ENCODE results near the gene TMCC3. TPM values are rescaled to one million over a fixed set of nuclear protein-coding genes. Genes with fewer than 3 reads are reported as not detected.

The TMCC3 gene
- total and polyA plus RNA-seq, 2 of the 13 experiments (the other 11 are each of a cell fraction or from before 2014, with no cell fraction given): not detected

DNA sequence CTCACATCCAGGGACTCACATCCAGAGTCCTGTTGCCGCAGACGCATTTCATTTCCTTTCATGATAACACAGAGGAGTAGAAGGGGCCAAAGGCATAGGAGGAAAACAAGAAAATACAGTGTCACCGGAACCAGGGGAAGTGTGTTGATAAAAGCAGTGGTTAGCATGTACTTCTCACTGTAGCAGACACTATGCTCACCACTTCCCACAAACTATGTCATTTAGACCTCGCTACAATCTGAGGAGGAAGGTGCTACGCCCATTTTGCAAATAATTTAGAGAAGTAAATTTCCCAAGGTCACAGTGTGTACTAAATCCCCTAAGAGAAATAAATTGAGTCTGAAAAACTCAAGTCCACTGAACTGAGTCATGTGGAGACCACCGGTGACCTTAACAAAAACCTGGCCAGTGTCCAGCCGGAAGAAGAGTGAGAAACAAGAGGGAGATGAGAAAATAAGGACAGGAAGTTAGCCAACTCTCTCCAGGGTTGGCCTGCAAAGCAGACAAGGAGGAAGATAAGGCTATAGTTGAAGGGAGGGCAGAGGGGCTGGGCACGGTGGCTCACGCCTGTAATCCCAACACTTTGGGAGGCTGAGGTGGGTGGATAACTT is 25.8 kb upstream of the TMCC3 start (continued):
- TF ChIP-seq, protein P1, sequence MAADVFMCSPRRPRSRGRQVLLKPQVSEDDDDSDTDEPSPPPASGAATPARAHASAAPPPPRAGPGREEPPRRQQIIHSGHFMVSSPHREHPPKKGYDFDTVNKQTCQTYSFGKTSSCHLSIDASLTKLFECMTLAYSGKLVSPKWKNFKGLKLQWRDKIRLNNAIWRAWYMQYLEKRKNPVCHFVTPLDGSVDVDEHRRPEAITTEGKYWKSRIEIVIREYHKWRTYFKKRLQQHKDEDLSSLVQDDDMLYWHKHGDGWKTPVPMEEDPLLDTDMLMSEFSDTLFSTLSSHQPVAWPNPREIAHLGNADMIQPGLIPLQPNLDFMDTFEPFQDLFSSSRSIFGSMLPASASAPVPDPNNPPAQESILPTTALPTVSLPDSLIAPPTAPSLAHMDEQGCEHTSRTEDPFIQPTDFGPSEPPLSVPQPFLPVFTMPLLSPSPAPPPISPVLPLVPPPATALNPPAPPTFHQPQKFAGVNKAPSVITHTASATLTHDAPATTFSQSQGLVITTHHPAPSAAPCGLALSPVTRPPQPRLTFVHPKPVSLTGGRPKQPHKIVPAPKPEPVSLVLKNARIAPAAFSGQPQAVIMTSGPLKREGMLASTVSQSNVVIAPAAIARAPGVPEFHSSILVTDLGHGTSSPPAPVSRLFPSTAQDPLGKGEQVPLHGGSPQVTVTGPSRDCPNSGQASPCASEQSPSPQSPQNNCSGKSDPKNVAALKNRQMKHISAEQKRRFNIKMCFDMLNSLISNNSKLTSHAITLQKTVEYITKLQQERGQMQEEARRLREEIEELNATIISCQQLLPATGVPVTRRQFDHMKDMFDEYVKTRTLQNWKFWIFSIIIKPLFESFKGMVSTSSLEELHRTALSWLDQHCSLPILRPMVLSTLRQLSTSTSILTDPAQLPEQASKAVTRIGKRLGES (CRISPR knock-in tag; IDR thresholded peaks at IDR 0.05; ENCODE audit: borderline replicate concordance): no peak
- no peak for TF ChIP-seq NONO (IDR thresholded peaks at IDR 0.05)
- TF ChIP-seq NONO (CRISPR knock-in tag; conservative IDR thresholded peaks at IDR 0.05): no peak
- TF ChIP-seq MAF1 (CRISPR knock-in tag; IDR thresholded peaks at IDR 0.05; ENCODE audit: borderline replicate concordance): no peak
- TF ChIP-seq, protein P2, sequence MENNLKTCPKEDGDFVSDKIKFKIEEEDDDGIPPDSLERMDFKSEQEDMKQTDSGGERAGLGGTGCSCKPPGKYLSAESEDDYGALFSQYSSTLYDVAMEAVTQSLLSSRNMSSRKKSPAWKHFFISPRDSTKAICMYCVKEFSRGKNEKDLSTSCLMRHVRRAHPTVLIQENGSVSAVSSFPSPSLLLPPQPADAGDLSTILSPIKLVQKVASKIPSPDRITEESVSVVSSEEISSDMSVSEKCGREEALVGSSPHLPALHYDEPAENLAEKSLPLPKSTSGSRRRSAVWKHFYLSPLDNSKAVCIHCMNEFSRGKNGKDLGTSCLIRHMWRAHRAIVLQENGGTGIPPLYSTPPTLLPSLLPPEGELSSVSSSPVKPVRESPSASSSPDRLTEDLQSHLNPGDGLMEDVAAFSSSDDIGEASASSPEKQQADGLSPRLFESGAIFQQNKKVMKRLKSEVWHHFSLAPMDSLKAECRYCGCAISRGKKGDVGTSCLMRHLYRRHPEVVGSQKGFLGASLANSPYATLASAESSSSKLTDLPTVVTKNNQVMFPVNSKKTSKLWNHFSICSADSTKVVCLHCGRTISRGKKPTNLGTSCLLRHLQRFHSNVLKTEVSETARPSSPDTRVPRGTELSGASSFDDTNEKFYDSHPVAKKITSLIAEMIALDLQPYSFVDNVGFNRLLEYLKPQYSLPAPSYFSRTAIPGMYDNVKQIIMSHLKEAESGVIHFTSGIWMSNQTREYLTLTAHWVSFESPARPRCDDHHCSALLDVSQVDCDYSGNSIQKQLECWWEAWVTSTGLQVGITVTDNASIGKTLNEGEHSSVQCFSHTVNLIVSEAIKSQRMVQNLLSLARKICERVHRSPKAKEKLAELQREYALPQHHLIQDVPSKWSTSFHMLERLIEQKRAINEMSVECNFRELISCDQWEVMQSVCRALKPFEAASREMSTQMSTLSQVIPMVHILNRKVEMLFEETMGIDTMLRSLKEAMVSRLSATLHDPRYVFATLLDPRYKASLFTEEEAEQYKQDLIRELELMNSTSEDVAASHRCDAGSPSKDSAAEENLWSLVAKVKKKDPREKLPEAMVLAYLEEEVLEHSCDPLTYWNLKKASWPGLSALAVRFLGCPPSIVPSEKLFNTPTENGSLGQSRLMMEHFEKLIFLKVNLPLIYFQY (CRISPR knock-in tag; IDR thresholded peaks at IDR 0.05; ENCODE audit: borderline replicate concordance): no peak
- TF ChIP-seq MTF1 (CRISPR knock-in tag; IDR thresholded peaks at IDR 0.05): no peak
- TF ChIP-seq, protein P3, sequence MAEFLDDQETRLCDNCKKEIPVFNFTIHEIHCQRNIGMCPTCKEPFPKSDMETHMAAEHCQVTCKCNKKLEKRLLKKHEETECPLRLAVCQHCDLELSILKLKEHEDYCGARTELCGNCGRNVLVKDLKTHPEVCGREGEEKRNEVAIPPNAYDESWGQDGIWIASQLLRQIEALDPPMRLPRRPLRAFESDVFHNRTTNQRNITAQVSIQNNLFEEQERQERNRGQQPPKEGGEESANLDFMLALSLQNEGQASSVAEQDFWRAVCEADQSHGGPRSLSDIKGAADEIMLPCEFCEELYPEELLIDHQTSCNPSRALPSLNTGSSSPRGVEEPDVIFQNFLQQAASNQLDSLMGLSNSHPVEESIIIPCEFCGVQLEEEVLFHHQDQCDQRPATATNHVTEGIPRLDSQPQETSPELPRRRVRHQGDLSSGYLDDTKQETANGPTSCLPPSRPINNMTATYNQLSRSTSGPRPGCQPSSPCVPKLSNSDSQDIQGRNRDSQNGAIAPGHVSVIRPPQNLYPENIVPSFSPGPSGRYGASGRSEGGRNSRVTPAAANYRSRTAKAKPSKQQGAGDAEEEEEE (CRISPR knock-in tag; IDR thresholded peaks at IDR 0.05; ENCODE audit: borderline replicate concordance): no peak
- TF ChIP-seq, protein P4, sequence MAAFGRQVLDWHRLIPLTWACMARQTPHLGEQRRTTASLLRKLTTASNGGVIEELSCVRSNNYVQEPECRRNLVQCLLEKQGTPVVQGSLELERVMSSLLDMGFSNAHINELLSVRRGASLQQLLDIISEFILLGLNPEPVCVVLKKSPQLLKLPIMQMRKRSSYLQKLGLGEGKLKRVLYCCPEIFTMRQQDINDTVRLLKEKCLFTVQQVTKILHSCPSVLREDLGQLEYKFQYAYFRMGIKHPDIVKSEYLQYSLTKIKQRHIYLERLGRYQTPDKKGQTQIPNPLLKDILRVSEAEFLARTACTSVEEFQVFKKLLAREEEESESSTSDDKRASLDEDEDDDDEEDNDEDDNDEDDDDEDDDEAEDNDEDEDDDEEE (CRISPR knock-in tag; IDR thresholded peaks at IDR 0.05): no peak
